SK-N-SH (cell line): ENCODE data around the gene MET. TPM values are rescaled to one million over a fixed set of nuclear protein-coding genes. Genes with fewer than 3 reads are reported as not detected.

Experiments
- CTCF ChIA-PET: fragments of 300-600, 350-600 bp; formaldehyde crosslinking; extraction: SDS; loops from one replicate; lab custom pipeline; 2021; lab: Yijun Ruan, JAX
- POLR2A ChIA-PET: fragments of 350-600 bp; sonication (Branson Sonifier 250); formaldehyde crosslinking; extraction: SDS; loops from one replicate; lab custom pipeline; 2020; ENCODE audit warnings: antibody characterized with exemption, inconsistent platforms; lab: Yijun Ruan, JAX
- DNase-seq: peaks from one replicate; pipeline ENCODE4 v3.0.0; 2012
- H2AFZ ChIP-seq: fragments of 200-600 bp; sonication (generic); 2 replicates; pipeline ENCODE4 v1.8.1; 2016; ENCODE audit warnings: antibody characterized with exemption, mild to moderate bottlenecking, low read depth
- H3F3A ChIP-seq: fragments of 200-600 bp; sonication (generic); replicated peaks from 2 replicates; pipeline ENCODE3; 2016; ENCODE audit warnings: antibody characterized with exemption, mild to moderate bottlenecking; ENCODE audit not compliant: insufficient read depth
- H3K27ac ChIP-seq, 2 experiments: fragments of 200-500 bp in 1 of 2; fragments of 200-600 bp in 1 of 2; sonication (Bioruptor generic) in 1 of 2; sonication (generic), shearing (Covaris generic) in 1 of 2; 2 replicates each; pipeline versions ENCODE4 v1.5.1 to v1.6.1; 2014 to 2016; ENCODE audit warnings: low read depth in 2 of 2, inconsistent platforms in 1 of 2, low read length in 1 of 2, mild to moderate bottlenecking in 1 of 2, mixed read lengths in 1 of 2
- H3K27me3 ChIP-seq: fragments of 200-600 bp; sonication (generic), shearing (Covaris generic); 2 replicates; pipeline ENCODE4 v1.6.1; 2016; ENCODE audit warnings: mixed run types; ENCODE audit not compliant: insufficient read depth
- H3K36me3 ChIP-seq, 2 experiments: fragments of 200-500 bp in 1 of 2; fragments of 200-600 bp in 1 of 2; sonication (Bioruptor generic) in 1 of 2; sonication (generic) in 1 of 2; replicated peaks in 1 of 2; 2 replicates each; pipeline versions ENCODE3 to v1.5.1; 2014 to 2016; ENCODE audit warnings: low read length in 1 of 2, mild to moderate bottlenecking in 1 of 2; ENCODE audit not compliant: insufficient read depth in 2 of 2, control insufficient read depth in 1 of 2
- H3K4me1 ChIP-seq, 2 experiments: fragments of 200-500 bp in 1 of 2; fragments of 200-600 bp in 1 of 2; sonication (Bioruptor generic) in 1 of 2; sonication (generic), shearing (Covaris generic) in 1 of 2; 2 replicates each; pipeline versions ENCODE4 v1.5.1 to v1.6.1; 2014 to 2016; ENCODE audit warnings: low read depth in 1 of 2, low read length in 1 of 2, mixed run types in 1 of 2; ENCODE audit not compliant: insufficient read depth in 2 of 2, control insufficient read depth in 1 of 2
- H3K4me2 ChIP-seq: fragments of 200-600 bp; sonication (generic), shearing (Covaris generic); 2 replicates; pipeline ENCODE4 v1.6.1; 2017; ENCODE audit warnings: mixed run types
- H3K4me3 ChIP-seq, 2 experiments: fragments of 200-500 bp in 1 of 2; fragments of 200-600 bp in 1 of 2; sonication (Bioruptor generic) in 1 of 2; sonication (generic), shearing (Covaris generic) in 1 of 2; 2 replicates each; pipeline versions ENCODE4 v1.5.1 to v1.8.1; 2014 to 2016; ENCODE audit warnings: low read depth in 2 of 2, inconsistent platforms in 1 of 2, low read length in 1 of 2, mild to moderate bottlenecking in 1 of 2, mixed read lengths in 1 of 2, moderate library complexity in 1 of 2
- H3K79me2 ChIP-seq: fragments of 200-600 bp; sonication (generic); 2 replicates; pipeline ENCODE4 v1.8.1; 2017; ENCODE audit warnings: mild to moderate bottlenecking; ENCODE audit not compliant: insufficient read depth
- H3K9ac ChIP-seq: fragments of 200-600 bp; sonication (generic); 2 replicates; pipeline ENCODE4 v1.6.1; 2017; ENCODE audit warnings: mixed run types
- H3K9me2 ChIP-seq: fragments of 200-600 bp; sonication (generic); 2 replicates; pipeline ENCODE4 v1.6.1; 2017; ENCODE audit warnings: mixed run types
- H3K9me3 ChIP-seq: fragments of 200-600 bp; sonication (generic); 2 replicates; pipeline ENCODE4 v1.6.1; 2017; ENCODE audit warnings: mixed run types, mild to moderate bottlenecking, moderate library complexity
- H4K20me1 ChIP-seq: fragments of 200-600 bp; sonication (generic); 2 replicates; pipeline ENCODE4 v1.6.1; 2017; ENCODE audit warnings: mild to moderate bottlenecking, mixed run types; ENCODE audit not compliant: insufficient read depth
- EP300 ChIP-seq, 2 experiments: IDR thresholded peaks; 2 replicates each; pipeline versions ENCODE4 v1.4.0 to v1.6.1; 2012; ENCODE audit warnings: borderline replicate concordance in 1 of 2, low read depth in 1 of 2, low read length in 1 of 2
- EZH2phosphoT487 ChIP-seq: fragments of 200-600 bp; sonication (generic); IDR thresholded peaks from 2 replicates; pipeline ENCODE4 v1.6.1; 2017; ENCODE audit warnings: low read depth, mixed run types, mild to moderate bottlenecking, antibody characterized with exemption, moderate library complexity, borderline replicate concordance
- FOSL2 ChIP-seq: IDR thresholded peaks from 2 replicates; pipeline ENCODE4 v1.4.0; 2012; ENCODE audit warnings: low read depth, mild to moderate bottlenecking, moderate library complexity, borderline replicate concordance
- FOXJ3 ChIP-seq: sonication (generic); formaldehyde crosslinking; IDR thresholded peaks from 2 replicates; pipeline ENCODE4 v1.5.1; 2020; ENCODE audit warnings: mild to moderate bottlenecking, missing genetic modification reagents
- IRF3 ChIP-seq: fragments of 150-350 bp; IDR thresholded peaks from 2 replicates; pipeline ENCODE4 v1.6.1; 2016; ENCODE audit warnings: mild to moderate bottlenecking, low read depth, low read length
- JUND ChIP-seq: IDR thresholded peaks from 2 replicates; pipeline ENCODE4 v1.4.0; 2012
- MAX ChIP-seq: IDR thresholded peaks from 2 replicates; pipeline ENCODE4 v1.4.0; 2012; ENCODE audit warnings: low read depth
- MXI1 ChIP-seq: IDR thresholded peaks from 2 replicates; pipeline ENCODE4 v1.6.1; 2012; ENCODE audit warnings: mild to moderate bottlenecking, low read depth, low read length, improper control_type of control experiment
- NRF1 ChIP-seq: IDR thresholded peaks from 2 replicates; pipeline ENCODE4 v1.6.1; 2012; ENCODE audit warnings: low read depth, mild to moderate bottlenecking, low read length
- PBX3 ChIP-seq: IDR thresholded peaks from 2 replicates; pipeline ENCODE4; 2012
- RCOR1 ChIP-seq: fragments of 150-350 bp; IDR thresholded peaks from 2 replicates; pipeline ENCODE4 v1.6.1; 2017; ENCODE audit warnings: antibody characterized with exemption, low read length
- REST ChIP-seq: IDR thresholded peaks from 2 replicates; pipeline ENCODE4 v1.6.1; 2012; ENCODE audit warnings: mild to moderate bottlenecking, low read depth, low read length, moderate library complexity
- TAF1 ChIP-seq: IDR thresholded peaks from 2 replicates; pipeline ENCODE4 v1.6.1; 2012; ENCODE audit warnings: low read depth, mild to moderate bottlenecking, low read length, moderate library complexity, borderline replicate concordance
- TCF12 ChIP-seq: IDR thresholded peaks from 2 replicates; pipeline ENCODE4 v1.4.0; 2012
- USF1 ChIP-seq: IDR thresholded peaks from 2 replicates; pipeline ENCODE4 v1.4.0; 2012; ENCODE audit warnings: low read depth, borderline replicate concordance
- USF2 ChIP-seq: fragments of 150-350 bp; IDR thresholded peaks from 2 replicates; pipeline ENCODE4 v1.6.1; 2017; ENCODE audit warnings: antibody characterized with exemption, low read length, low read depth, borderline replicate concordance
- ZBTB33 ChIP-seq: IDR thresholded peaks from 2 replicates; pipeline ENCODE4 v1.4.0; 2012; ENCODE audit warnings: low read depth, borderline replicate concordance
- WGBS: methylation state at CpG from one replicate; pipeline ENCODE4 v1.1.6; 2017; ENCODE audit warnings: low lambda C conversion rate; 5-methylcytosine and 5-hydroxymethylcytosine counted together
- polyA plus RNA-seq, 3 experiments: library from polyadenylated mRNA; depleted of rRNA; stranded (reverse); fragments of >200 nt; gene quantifications; 2 replicates each; pipeline ENCODE4 v1.2.3, GENCODE V29; 2012

Gene MET
- polyA plus RNA-seq, 1 of the 3 experiments (the other 2 are of a cell fraction): 38.7 TPM

GRCh38 chr7:116753130-116753529 lies 81.1 kb downstream of the MET start (continued):
- TF ChIP-seq ZBTB33: no peak
- TF ChIP-seq EP300 (IDR thresholded peaks at IDR 0.05; ENCODE audit: borderline replicate concordance in 1 of 2, low read depth in 1 of 2, low read length in 1 of 2): no peak
- TF ChIP-seq FOSL2: no peak
- no peak for TF ChIP-seq RCOR1
- TF ChIP-seq USF2: no peak

- no peaks in the 10 kb centered on the region for H3K4me1 ChIP-seq
- H3K9me2 ChIP-seq: no peaks in the 10 kb centered on the region
- no peak overlapping the region for H3K27ac ChIP-seq
- peaks cover 13% of the 10 kb centered on the region; the same call in 1 of the 2 replicates for H3K27me3 ChIP-seq
- no peaks in the 10 kb centered on the region for H3K79me2 ChIP-seq
- H3K4me2 ChIP-seq: no peak overlapping the region
- no peaks in the 10 kb centered on the region for H4K20me1 ChIP-seq
- DNase-seq: no peak
- no peak overlapping the region for H3K9ac ChIP-seq
- WGBS: 34% methylated on average over 4 of the region's 4 CpGs
- H3K4me3 ChIP-seq: no peak overlapping the region
- no peaks in the 10 kb centered on the region for H3K9me3 ChIP-seq
- H2AFZ ChIP-seq: no peak overlapping the region
- CTCF ChIA-PET: no interaction called here
- peaks cover 6 to 20% of the 10 kb centered on the region in 2 experiments for H3K36me3 ChIP-seq
- no peak for TF ChIP-seq EZH2phosphoT487
- no peak for TF ChIP-seq FOXJ3 (CRISPR knock-in tag)
- TF ChIP-seq USF2: no peak
- TF ChIP-seq FOSL2: no peak
- no peak for TF ChIP-seq REST
- TF ChIP-seq NRF1: no peak
- TF ChIP-seq MXI1: no peak
- TF ChIP-seq RCOR1: no peak
- TF ChIP-seq PBX3: no peak
- no peak for TF ChIP-seq TAF1
- TF ChIP-seq IRF3: no peak
- no peak for TF ChIP-seq MAX
- no peak for TF ChIP-seq USF1
- no peak for TF ChIP-seq JUND
- no peak for TF ChIP-seq TCF12
- POLR2A ChIA-PET: no interaction called here
- H3F3A ChIP-seq: no peaks in the 10 kb centered on the region
These were observed 82.2 kb downstream of the MET start for GRCh38 chr7:116754186-116754585.
